AG08396 (cell line): Measurements from ENCODE around the gene CIART.
A peak's percentile ranks its signal among the peaks of the same experiment; 100 is the strongest.
"Not testable (repeated sequence)": the region's sequence is repeated elsewhere in the genome, so short reads cannot be mapped to it uniquely, and the experiment has no call there.

Experiments used
- DNase-seq: peaks from one replicate; pipeline ENCODE4 v3.0.0; 2012; ENCODE audit warnings: low spot score, mixed read lengths

CIART gene

GRCh38 chr1:150281758-150282557, at the start of gene CIART:
Gene CIART, plus strand, starts transcription at chr1:150282554. Its CDS starts 714 bp downstream, at chr1:150283268.
- peak; percentile 94 for DNase-seq

GRCh38 chr1:150232921-150233320, 49.4 kb upstream of the CIART start:
- DNase-seq = not testable (repeated sequence)

GRCh38 chr1:150233359-150234308, 48.7 kb upstream of the CIART start:
- DNase-seq = peak; percentile 17

GRCh38 chr1:150234309-150234565, 48.1 kb upstream of the CIART start:
- no peak for DNase-seq

GRCh38 chr1:150234566-150235293, 47.6 kb upstream of the CIART start:
- DNase-seq = peak; percentile 86

- peak; percentile 35 for DNase-seq
These were observed 47.0 kb upstream of the CIART start for GRCh38 chr1:150235294-150235851.

GRCh38 chr1:150235852-150236613, 46.3 kb upstream of the CIART start, which contains the start of gene ANP32E:
Gene ANP32E, minus strand, starts transcription at chr1:150236112. Its CDS starts 326 bp downstream, at chr1:150235786.
- DNase-seq = peak; percentile 99

- DNase-seq = no peak
These were observed 45.7 kb upstream of the CIART start for GRCh38 chr1:150236614-150237100.

GRCh38 chr1:150237176-150237575, 45.2 kb upstream of the CIART start:
- DNase-seq = not testable (repeated sequence)

GRCh38 chr1:150237746-150238145, 44.6 kb upstream of the CIART start:
- DNase-seq = no peak

- no peak for DNase-seq
These were observed 39.4 kb upstream of the CIART start for GRCh38 chr1:150243003-150243402.

GRCh38 chr1:150249936-150250335, 32.4 kb upstream of the CIART start:
- no peak for DNase-seq

GRCh38 chr1:150256198-150256553, 26.2 kb upstream of the CIART start:
- DNase-seq = no peak

GRCh38 chr1:150256554-150257341, 25.6 kb upstream of the CIART start:
- DNase-seq = no peak

- no peak for DNase-seq
These were observed 24.4 kb upstream of the CIART start, which contains the start of gene CA14 for GRCh38 chr1:150257624-150258585. Gene CA14, plus strand, starts transcription at chr1:150257774. Its CDS starts 355 bp downstream, at chr1:150258129.

- DNase-seq = no peak
These were observed 23.1 kb upstream of the CIART start for GRCh38 chr1:150259217-150259616.

- no peak for DNase-seq
These were observed 22.3 kb upstream of the CIART start for GRCh38 chr1:150259758-150260669.

GRCh38 chr1:150261367-150261766, 21.0 kb upstream of the CIART start:
- DNase-seq = no peak
